HEK293 (cell line): ENCODE results near the gene PSMB4.

Source experiments
- BCL11B ChIP-seq: fragments of 450-650 bp; formaldehyde crosslinking; IDR thresholded peaks from 2 replicates; pipeline ENCODE4 v1.5.1; 2016; ENCODE audit warnings: low read depth, missing biosample characterization, missing genetic modification characterization
- GFI1B ChIP-seq: fragments of 450-650 bp; formaldehyde crosslinking; IDR thresholded peaks from 2 replicates; pipeline ENCODE4 v1.5.1; 2016; ENCODE audit warnings: missing biosample characterization, missing genetic modification characterization
- REPIN1 ChIP-seq: fragments of 450-650 bp; formaldehyde crosslinking; IDR thresholded peaks from 2 replicates; pipeline ENCODE4 v1.5.1; 2017; ENCODE audit warnings: missing biosample characterization, missing genetic modification characterization, low read depth
- SALL2 ChIP-seq: fragments of 450-650 bp; formaldehyde crosslinking; IDR thresholded peaks from 2 replicates; pipeline ENCODE4 v1.5.0; 2017; ENCODE audit warnings: missing biosample characterization, mild to moderate bottlenecking, missing genetic modification characterization, borderline replicate concordance
- YY2 ChIP-seq: fragments of 450-650 bp; formaldehyde crosslinking; IDR thresholded peaks from 2 replicates; pipeline ENCODE4 v1.5.1; 2016; ENCODE audit warnings: missing biosample characterization, missing genetic modification characterization
- ZBTB21 ChIP-seq: fragments of 450-650 bp; formaldehyde crosslinking; IDR thresholded peaks from 2 replicates; pipeline ENCODE4 v1.5.1; 2017; ENCODE audit warnings: missing biosample characterization, missing genetic modification characterization
- ZIC2 ChIP-seq: fragments of 450-650 bp; formaldehyde crosslinking; IDR thresholded peaks from 2 replicates; pipeline ENCODE4 v1.5.1; 2016; ENCODE audit warnings: missing biosample characterization, missing genetic modification characterization
- ZNF114 ChIP-seq: fragments of 450-650 bp; formaldehyde crosslinking; IDR thresholded peaks from 2 replicates; pipeline ENCODE4 v1.5.0; 2017; ENCODE audit warnings: missing biosample characterization, missing genetic modification characterization
- ZNF16 ChIP-seq: fragments of 450-650 bp; formaldehyde crosslinking; IDR thresholded peaks from 2 replicates; pipeline ENCODE4 v1.5.1; 2016; ENCODE audit warnings: low read depth, missing biosample characterization, missing genetic modification characterization
- ZNF174 ChIP-seq: fragments of 450-650 bp; formaldehyde crosslinking; IDR thresholded peaks from 2 replicates; pipeline ENCODE4 v1.5.0; 2017; ENCODE audit warnings: missing biosample characterization, mild to moderate bottlenecking, missing genetic modification characterization
- ZNF248 ChIP-seq: fragments of 450-650 bp; formaldehyde crosslinking; IDR thresholded peaks from 2 replicates; pipeline ENCODE4 v1.5.1; 2017; ENCODE audit warnings: missing biosample characterization, missing genetic modification characterization
- ZNF26 ChIP-seq: fragments of 450-650 bp; formaldehyde crosslinking; IDR thresholded peaks from 2 replicates; pipeline ENCODE4 v1.5.1; 2016; ENCODE audit warnings: missing biosample characterization, missing genetic modification characterization
- ZNF274 ChIP-seq, 2 experiments: fragments of 200-500 bp in 1 of 2; fragments of 450-650 bp in 1 of 2; sonication (Bioruptor generic) in 1 of 2; formaldehyde crosslinking in 1 of 2; IDR thresholded peaks; 2 replicates each; pipeline versions ENCODE4 v1.5.1 to v1.6.1; 2014 to 2016; ENCODE audit warnings: borderline replicate concordance in 1 of 2, inconsistent platforms in 1 of 2, low read length in 1 of 2, missing biosample characterization in 1 of 2, missing genetic modification characterization in 1 of 2
- ZNF280D ChIP-seq: fragments of 450-650 bp; formaldehyde crosslinking; IDR thresholded peaks from 2 replicates; pipeline ENCODE4 v1.5.1; 2016; ENCODE audit warnings: missing biosample characterization, missing genetic modification characterization
- ZNF311 ChIP-seq: fragments of 450-650 bp; formaldehyde crosslinking; IDR thresholded peaks from 2 replicates; pipeline ENCODE4 v1.5.1; 2017; ENCODE audit warnings: missing biosample characterization, missing genetic modification characterization, borderline replicate concordance
- ZNF341 ChIP-seq: fragments of 450-650 bp; formaldehyde crosslinking; IDR thresholded peaks from 2 replicates; pipeline ENCODE4; 2016; ENCODE audit warnings: low read depth, missing biosample characterization, missing genetic modification characterization
- ZNF391 ChIP-seq: fragments of 450-650 bp; formaldehyde crosslinking; IDR thresholded peaks from 2 replicates; pipeline ENCODE4 v1.5.1; 2016; ENCODE audit warnings: low read depth, missing biosample characterization, missing genetic modification characterization, borderline replicate concordance
- ZNF426 ChIP-seq: fragments of 450-650 bp; formaldehyde crosslinking; IDR thresholded peaks from 2 replicates; pipeline ENCODE4 v1.5.1; 2017; ENCODE audit warnings: missing biosample characterization, missing genetic modification characterization, mild to moderate bottlenecking, inconsistent platforms, moderate library complexity
- ZNF514 ChIP-seq: fragments of 450-650 bp; formaldehyde crosslinking; IDR thresholded peaks from 2 replicates; pipeline ENCODE4 v1.5.1; 2016; ENCODE audit warnings: missing biosample characterization, missing genetic modification characterization
- ZNF529 ChIP-seq: fragments of 450-650 bp; formaldehyde crosslinking; IDR thresholded peaks from 2 replicates; pipeline ENCODE4 v1.5.1; 2017; ENCODE audit warnings: missing genetic modification characterization, missing biosample characterization; ENCODE audit not compliant: insufficient replicate concordance
- ZNF580 ChIP-seq: fragments of 450-650 bp; formaldehyde crosslinking; IDR thresholded peaks from 2 replicates; pipeline ENCODE4 v1.5.1; 2016; ENCODE audit warnings: missing biosample characterization, missing genetic modification characterization
- ZNF639 ChIP-seq: fragments of 450-650 bp; formaldehyde crosslinking; IDR thresholded peaks from 2 replicates; pipeline ENCODE4 v1.5.1; 2016; ENCODE audit warnings: missing biosample characterization, missing genetic modification characterization
- ZNF645 ChIP-seq: fragments of 450-650 bp; formaldehyde crosslinking; IDR thresholded peaks from 2 replicates; pipeline ENCODE4; 2016; ENCODE audit warnings: missing biosample characterization, missing genetic modification characterization
- ZNF768 ChIP-seq: fragments of 450-650 bp; formaldehyde crosslinking; IDR thresholded peaks from 2 replicates; pipeline ENCODE4 v1.5.1; 2018; ENCODE audit warnings: missing biosample characterization, mild to moderate bottlenecking, missing genetic modification characterization
- ZNF777 ChIP-seq: fragments of 450-650 bp; formaldehyde crosslinking; IDR thresholded peaks from 2 replicates; pipeline ENCODE4 v1.5.1; 2017; ENCODE audit warnings: missing biosample characterization, missing genetic modification characterization, borderline replicate concordance
- ZSCAN5A ChIP-seq: fragments of 450-650 bp; formaldehyde crosslinking; IDR thresholded peaks from 2 replicates; pipeline ENCODE4 v1.5.1; 2016; ENCODE audit warnings: missing biosample characterization, missing genetic modification characterization
- ZXDB ChIP-seq: fragments of 450-650 bp; formaldehyde crosslinking; IDR thresholded peaks from 2 replicates; pipeline ENCODE4 v1.5.1; 2016; ENCODE audit warnings: missing biosample characterization, missing genetic modification characterization

PSMB4 gene

GRCh38 chr1:151372058-151372934, 27.1 kb upstream of the PSMB4 start, which contains the start of gene SELENBP1 (continued):
- TF ChIP-seq ZNF280D (tag by site-specific recombination) (no peak), ZNF311 (no peak), REPIN1 (tag by site-specific recombination) (no peak), SALL2 (no peak), ZNF26 (tag by site-specific recombination) (no peak), ZNF16 (no peak), ZNF341 (tag by site-specific recombination) (peak; percentile 100), YY2 (tag by site-specific recombination) (no peak), ZIC2 (peak; percentile 62), ZNF777 (tag by site-specific recombination) (no peak), ZNF645 (tag by site-specific recombination) (no peak), ZNF768 (no peak; the same call in 1 of the 2 replicates), ZSCAN5A (tag by site-specific recombination) (no peak), ZNF529 (tag by site-specific recombination) (no peak), BCL11B (tag by site-specific recombination) (no peak), ZNF426 (tag by site-specific recombination) (no peak), ZNF580 (tag by site-specific recombination) (0 out of 2 replicates have a peak, but pooled peaks have one; percentile 60), ZNF114 (tag by site-specific recombination) (no peak), ZXDB (tag by site-specific recombination) (peak; percentile 75; the same call in 1 of the 2 replicates), ZNF174 (tag by site-specific recombination) (no peak), ZNF248 (no peak), ZNF514 (tag by site-specific recombination) (no peak), GFI1B (tag by site-specific recombination) (no peak; the same call in 1 of the 2 replicates), ZNF391 (peak; percentile 13; the same call in 1 of the 2 replicates), ZBTB21 (tag by site-specific recombination) (no peak), ZNF274 (IDR thresholded peaks at IDR 0.05; ENCODE audit: low read length) (no peak), ZNF274 (tag by site-specific recombination; IDR thresholded peaks at IDR 0.05; ENCODE audit: borderline replicate concordance) (no peak), ZNF639 (tag by site-specific recombination) (no peak)
